Liver (tissue), 9 donors: ENCODE results near the gene ADAMTS14. TPM values are rescaled to one million over a fixed set of nuclear protein-coding genes. Genes with fewer than 3 reads are reported as not detected.

Experiments
- DNase-seq: peaks from one replicate; pipeline ENCODE4 v3.0.0-alpha.2; 2017; ENCODE audit warnings: low spot score
- H3K27ac ChIP-seq, 2 donors: one replicate each; pipeline ENCODE4 v1.7.0; 2013; ENCODE audit warnings: inconsistent platforms in 2 of 2, low read length in 2 of 2, control low read depth in 1 of 2, low read depth in 1 of 2, mild to moderate bottlenecking in 1 of 2
- H3K27me3 ChIP-seq, 4 donors: one replicate each; pipeline versions ENCODE4 v1.6.1 to v1.7.0; 2013; ENCODE audit warnings: low read length in 3 of 4, inconsistent platforms in 1 of 4, mild to moderate bottlenecking in 1 of 4, moderate library complexity in 1 of 4; ENCODE audit not compliant: control insufficient read depth in 4 of 4, insufficient read depth in 4 of 4
- H3K36me3 ChIP-seq, 4 donors: one replicate each; pipeline versions ENCODE4 v1.6.1 to v1.7.0; 2013; ENCODE audit warnings: low read length in 3 of 4, mild to moderate bottlenecking in 3 of 4, low read depth in 1 of 4, moderate library complexity in 1 of 4; ENCODE audit not compliant: control insufficient read depth in 4 of 4, insufficient read depth in 3 of 4
- H3K4me1 ChIP-seq, 4 donors: one replicate each; pipeline versions ENCODE4 v1.6.1 to v1.7.0; 2013; ENCODE audit warnings: low read length in 3 of 4, mild to moderate bottlenecking in 3 of 4, moderate library complexity in 1 of 4; ENCODE audit not compliant: control insufficient read depth in 4 of 4, insufficient read depth in 4 of 4
- H3K4me3 ChIP-seq, 3 donors: one replicate each; pipeline versions ENCODE4 v1.6.1 to v1.7.0; 2013; ENCODE audit warnings: low read length in 3 of 3, control low read depth in 1 of 3, low read depth in 1 of 3, mild to moderate bottlenecking in 1 of 3
- H3K9ac ChIP-seq, 2 donors: one replicate each; pipeline ENCODE4 v1.7.0; 2013; ENCODE audit warnings: low read length in 2 of 2, mild to moderate bottlenecking in 2 of 2, moderate library complexity in 2 of 2, control low read depth in 1 of 2, low read depth in 1 of 2
- H3K9me3 ChIP-seq, 4 donors: one replicate each; pipeline versions ENCODE4 v1.6.1 to v1.7.0; 2013; ENCODE audit warnings: low read length in 3 of 4; ENCODE audit not compliant: control insufficient read depth in 4 of 4
- CTCF ChIP-seq: fragments of 150-350 bp; IDR thresholded peaks from 2 replicates; pipeline ENCODE4 v1.5.1; 2017; ENCODE audit warnings: improper control_type of control experiment, low read depth, low read length; ENCODE audit not compliant: missing input control
- EGR1 ChIP-seq, 2 donors: IDR thresholded peaks; 2 replicates each; pipeline ENCODE4 v1.6.1; 2016 to 2018; ENCODE audit warnings: antibody characterized with exemption in 2 of 2, low read depth in 2 of 2
- FOXA1 ChIP-seq: IDR thresholded peaks from 2 replicates; pipeline ENCODE4 v1.6.1; 2016; ENCODE audit warnings: antibody characterized with exemption
- FOXA2 ChIP-seq: IDR thresholded peaks from 2 replicates; pipeline ENCODE4 v1.6.1; 2016; ENCODE audit warnings: antibody characterized with exemption
- GABPA ChIP-seq, 2 donors: IDR thresholded peaks in 1 of 2; conservative IDR thresholded peaks in 1 of 2; 2 replicates each; pipeline ENCODE4 v1.6.1; 2016; ENCODE audit warnings: antibody characterized with exemption in 2 of 2, mild to moderate bottlenecking in 1 of 2, moderate library complexity in 1 of 2
- HNF4A ChIP-seq, 2 donors: conservative IDR thresholded peaks; 2 replicates each; pipeline ENCODE4 v1.6.1; 2016; ENCODE audit warnings: antibody characterized with exemption in 2 of 2, mild to moderate bottlenecking in 2 of 2
- HNF4G ChIP-seq: IDR thresholded peaks from 2 replicates; pipeline ENCODE4 v1.6.1; 2016; ENCODE audit warnings: antibody characterized with exemption
- JUND ChIP-seq, 2 donors: IDR thresholded peaks; 2 replicates each; pipeline ENCODE4 v1.6.1; 2016; ENCODE audit warnings: antibody characterized with exemption in 2 of 2
- NR2F2 ChIP-seq: IDR thresholded peaks from 2 replicates; pipeline ENCODE4 v1.6.1; 2016; ENCODE audit warnings: antibody characterized with exemption
- RAD21 ChIP-seq, 2 donors: IDR thresholded peaks; 2 replicates each; pipeline ENCODE4 v1.6.1; 2016; ENCODE audit warnings: antibody characterized with exemption in 2 of 2, mild to moderate bottlenecking in 2 of 2
- RXRA ChIP-seq, 2 donors: IDR thresholded peaks; 2 replicates each; pipeline ENCODE4 v1.6.1; 2017 to 2018; ENCODE audit warnings: antibody characterized with exemption in 2 of 2, mild to moderate bottlenecking in 1 of 2
- SP1 ChIP-seq: IDR thresholded peaks from 2 replicates; pipeline ENCODE4 v1.6.1; 2018; ENCODE audit warnings: antibody characterized with exemption, mild to moderate bottlenecking
- TAF1 ChIP-seq: conservative IDR thresholded peaks from 2 replicates; pipeline ENCODE4 v1.6.1; 2016; ENCODE audit warnings: antibody characterized with exemption, mild to moderate bottlenecking
- YY1 ChIP-seq: IDR thresholded peaks from 2 replicates; pipeline ENCODE4 v1.6.1; 2016; ENCODE audit warnings: antibody characterized with exemption, mild to moderate bottlenecking
- ZBTB33 ChIP-seq: IDR thresholded peaks from 2 replicates; pipeline ENCODE4 v1.6.1; 2016; ENCODE audit warnings: antibody characterized with exemption
- WGBS: extraction: QIAGEN DNeasy Blood & Tissue Kit; methylation state at CpG from one replicate; pipeline ENCODE4 v1.1.7; 2013; 5-methylcytosine and 5-hydroxymethylcytosine counted together
- polyA plus RNA-seq, 2 donors: library from polyadenylated mRNA; stranded (reverse) in 1 of 2; unstranded in 1 of 2; fragments of 200-250 nt in 1 of 2; fragments of >200 nt in 1 of 2; fragmentation: Nextera tagmentation in 1 of 2; extraction: Ambion mirVana in 1 of 2; gene quantifications; one replicate each; pipeline versions ENCODE4 v1.2.1 to v1.2.3, GENCODE V29; 2013 to 2015
- total RNA-seq, 2 donors: library from RNA; depleted of rRNA; stranded (reverse); fragments of >200 nt; gene quantifications; one replicate each; pipeline ENCODE4 v1.2.3, GENCODE V29; 2014
- TF ChIP-seq, protein P1 (sequence below): IDR thresholded peaks from 2 replicates; pipeline ENCODE4 v1.6.1; 2016; ENCODE audit warnings: antibody characterized with exemption
- TF ChIP-seq, protein P2 (sequence below): IDR thresholded peaks from 2 replicates; pipeline ENCODE4 v1.6.1; 2016; ENCODE audit warnings: antibody characterized with exemption
- TF ChIP-seq, protein P3 (sequence below): IDR thresholded peaks from 2 replicates; pipeline ENCODE4 v1.6.1; 2016; ENCODE audit warnings: antibody characterized with exemption, mild to moderate bottlenecking
- donor health status: healthy.
- donor health status: healthy.
- donor health status: healthy.
- donor health status: healthy.
- donor health status: healthy.

The ADAMTS14 gene
- total and polyA plus RNA-seq, 4 donors = 0.09 to 0.33 (median 0.13) TPM

GRCh38 chr10:70714951-70715350, 42.6 kb downstream of the ADAMTS14 start:
- Histone ChIP-seq H3K9ac (no peak overlapping the region), H3K4me1 (no peaks in the 10 kb centered on the region), H3K9me3 (no peaks in the 10 kb centered on the region), H3K4me3 (no peak overlapping the region), H3K36me3 (no peaks in the 10 kb centered on the region), H3K27ac (no peak overlapping the region), H3K27me3 (no peaks in the 10 kb centered on the region)
- TF ChIP-seq, protein P1, sequence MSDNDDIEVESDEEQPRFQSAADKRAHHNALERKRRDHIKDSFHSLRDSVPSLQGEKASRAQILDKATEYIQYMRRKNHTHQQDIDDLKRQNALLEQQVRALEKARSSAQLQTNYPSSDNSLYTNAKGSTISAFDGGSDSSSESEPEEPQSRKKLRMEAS = no peak
- TF ChIP-seq FOXA1 (no peak), EGR1 (IDR thresholded peaks at IDR 0.05; ENCODE audit: low read depth in 2 of 2) (no peak), ZBTB33 (no peak), HNF4A (conservative IDR thresholded peaks at IDR 0.05) (no peak), TAF1 (no peak), RAD21 (IDR thresholded peaks at IDR 0.05) (no peak), YY1 (no peak), HNF4G (no peak), SP1 (no peak), RXRA (IDR thresholded peaks at IDR 0.05) (no peak), NR2F2 (no peak), GABPA (IDR thresholded peaks at IDR 0.05 in 1 of 2, conservative IDR thresholded peaks at IDR 0.05 in 1 of 2) (no peak), JUND (IDR thresholded peaks at IDR 0.05) (no peak), FOXA2 (no peak), CTCF (no peak)
- TF ChIP-seq, protein P2, sequence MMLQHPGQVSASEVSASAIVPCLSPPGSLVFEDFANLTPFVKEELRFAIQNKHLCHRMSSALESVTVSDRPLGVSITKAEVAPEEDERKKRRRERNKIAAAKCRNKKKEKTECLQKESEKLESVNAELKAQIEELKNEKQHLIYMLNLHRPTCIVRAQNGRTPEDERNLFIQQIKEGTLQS = no peak
- TF ChIP-seq, protein P3, sequence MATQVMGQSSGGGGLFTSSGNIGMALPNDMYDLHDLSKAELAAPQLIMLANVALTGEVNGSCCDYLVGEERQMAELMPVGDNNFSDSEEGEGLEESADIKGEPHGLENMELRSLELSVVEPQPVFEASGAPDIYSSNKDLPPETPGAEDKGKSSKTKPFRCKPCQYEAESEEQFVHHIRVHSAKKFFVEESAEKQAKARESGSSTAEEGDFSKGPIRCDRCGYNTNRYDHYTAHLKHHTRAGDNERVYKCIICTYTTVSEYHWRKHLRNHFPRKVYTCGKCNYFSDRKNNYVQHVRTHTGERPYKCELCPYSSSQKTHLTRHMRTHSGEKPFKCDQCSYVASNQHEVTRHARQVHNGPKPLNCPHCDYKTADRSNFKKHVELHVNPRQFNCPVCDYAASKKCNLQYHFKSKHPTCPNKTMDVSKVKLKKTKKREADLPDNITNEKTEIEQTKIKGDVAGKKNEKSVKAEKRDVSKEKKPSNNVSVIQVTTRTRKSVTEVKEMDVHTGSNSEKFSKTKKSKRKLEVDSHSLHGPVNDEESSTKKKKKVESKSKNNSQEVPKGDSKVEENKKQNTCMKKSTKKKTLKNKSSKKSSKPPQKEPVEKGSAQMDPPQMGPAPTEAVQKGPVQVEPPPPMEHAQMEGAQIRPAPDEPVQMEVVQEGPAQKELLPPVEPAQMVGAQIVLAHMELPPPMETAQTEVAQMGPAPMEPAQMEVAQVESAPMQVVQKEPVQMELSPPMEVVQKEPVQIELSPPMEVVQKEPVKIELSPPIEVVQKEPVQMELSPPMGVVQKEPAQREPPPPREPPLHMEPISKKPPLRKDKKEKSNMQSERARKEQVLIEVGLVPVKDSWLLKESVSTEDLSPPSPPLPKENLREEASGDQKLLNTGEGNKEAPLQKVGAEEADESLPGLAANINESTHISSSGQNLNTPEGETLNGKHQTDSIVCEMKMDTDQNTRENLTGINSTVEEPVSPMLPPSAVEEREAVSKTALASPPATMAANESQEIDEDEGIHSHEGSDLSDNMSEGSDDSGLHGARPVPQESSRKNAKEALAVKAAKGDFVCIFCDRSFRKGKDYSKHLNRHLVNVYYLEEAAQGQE = no peak
- WGBS = 90% methylated on average over 2 of the region's 2 CpGs
- DNase-seq = no peak
